Hepatocyte (in vitro differentiated cells): ENCODE data around the gene ANO4. TPM values are rescaled to one million over a fixed set of nuclear protein-coding genes. Genes with fewer than 3 reads are reported as not detected.

Experiments
- DNase-seq: peaks from one replicate; pipeline ENCODE4 v3.0.0-alpha.2; 2016; ENCODE audit warnings: low spot score
- H2AFZ ChIP-seq: fragments of 200-600 bp; sonication (generic); 2 replicates; pipeline ENCODE4 v1.6.0; 2016; ENCODE audit warnings: antibody characterized with exemption, mild to moderate bottlenecking
- H3K27ac ChIP-seq: fragments of 200-600 bp; sonication (generic); 2 replicates; pipeline ENCODE4 v1.5.1; 2016; ENCODE audit warnings: mild to moderate bottlenecking
- H3K27me3 ChIP-seq: fragments of 200-600 bp; sonication (generic); 2 replicates; pipeline ENCODE4 v1.6.1; 2016
- H3K36me3 ChIP-seq: fragments of 200-600 bp; sonication (generic); replicated peaks from 2 replicates; pipeline ENCODE4 v1.5.1; 2016; ENCODE audit warnings: low read depth; ENCODE audit not compliant: insufficient read depth
- H3K4me1 ChIP-seq: fragments of 200-600 bp; sonication (generic); 2 replicates; pipeline ENCODE4 v1.5.1; 2016; ENCODE audit warnings: mild to moderate bottlenecking, moderate library complexity; ENCODE audit not compliant: insufficient read depth
- H3K4me2 ChIP-seq: fragments of 200-600 bp; sonication (generic); 2 replicates; pipeline ENCODE4 v1.6.0; 2016
- H3K4me3 ChIP-seq: fragments of 200-600 bp; sonication (generic); 2 replicates; pipeline ENCODE4 v1.5.1; 2016; ENCODE audit warnings: mild to moderate bottlenecking
- H3K79me2 ChIP-seq: fragments of 200-600 bp; sonication (generic); 2 replicates; pipeline ENCODE4 v1.6.0; 2017; ENCODE audit warnings: mild to moderate bottlenecking
- H3K9me2 ChIP-seq: fragments of 200-600 bp; sonication (generic); replicated peaks from 2 replicates; pipeline ENCODE4 v1.6.0; 2017; ENCODE audit warnings: mild to moderate bottlenecking; ENCODE audit not compliant: insufficient read depth
- H3K9me3 ChIP-seq: fragments of 200-600 bp; sonication (generic); 2 replicates; pipeline ENCODE4 v1.5.1; 2016; ENCODE audit warnings: low read depth, mild to moderate bottlenecking
- H4K20me1 ChIP-seq: fragments of 200-600 bp; sonication (generic); 2 replicates; pipeline ENCODE4 v1.6.0; 2016; ENCODE audit warnings: mild to moderate bottlenecking; ENCODE audit not compliant: insufficient read depth, poor library complexity, severe bottlenecking
- EZH2 ChIP-seq: fragments of 200-600 bp; sonication (generic); IDR thresholded peaks from 2 replicates; pipeline ENCODE4 v1.6.1; 2016; ENCODE audit warnings: antibody characterized with exemption, mild to moderate bottlenecking, borderline replicate concordance
- EZH2phosphoT487 ChIP-seq: fragments of 200-600 bp; sonication (generic); IDR thresholded peaks from one replicate; pipeline ENCODE4 v1.6.1; 2018; ENCODE audit warnings: antibody characterized with exemption, mild to moderate bottlenecking, low read depth, moderate library complexity; ENCODE audit not compliant: unreplicated experiment, severe bottlenecking
- WGBS: methylation state at CpG from one replicate; pipeline ENCODE4 v1.1.6; 2016; ENCODE audit warnings: low lambda C conversion rate; ENCODE audit errors: missing lambda C conversion rate; 5-methylcytosine and 5-hydroxymethylcytosine counted together
- polyA plus RNA-seq: library from polyadenylated mRNA; unstranded; fragments of >200 nt; fragmentation: Nextera tagmentation; extraction: Ambion mirVana; gene quantifications from 2 replicates; pipeline ENCODE4 v1.2.1, GENCODE V29; 2016
- total RNA-seq: library from RNA; depleted of rRNA; stranded (reverse); fragments of >200 nt; gene quantifications from 2 replicates; pipeline ENCODE4 v1.2.3, GENCODE V29; 2014
- TF ChIP-seq, protein P1 (sequence below): fragments of 200-600 bp; sonication (generic); IDR thresholded peaks from 2 replicates; pipeline ENCODE4 v1.5.1; 2016; ENCODE audit warnings: antibody characterized with exemption, mild to moderate bottlenecking; ENCODE audit not compliant: poor library complexity

The ANO4 gene
- total and polyA plus RNA-seq, 2 experiments from 2014 or later = 1.6 to 2.3 TPM

DNA sequence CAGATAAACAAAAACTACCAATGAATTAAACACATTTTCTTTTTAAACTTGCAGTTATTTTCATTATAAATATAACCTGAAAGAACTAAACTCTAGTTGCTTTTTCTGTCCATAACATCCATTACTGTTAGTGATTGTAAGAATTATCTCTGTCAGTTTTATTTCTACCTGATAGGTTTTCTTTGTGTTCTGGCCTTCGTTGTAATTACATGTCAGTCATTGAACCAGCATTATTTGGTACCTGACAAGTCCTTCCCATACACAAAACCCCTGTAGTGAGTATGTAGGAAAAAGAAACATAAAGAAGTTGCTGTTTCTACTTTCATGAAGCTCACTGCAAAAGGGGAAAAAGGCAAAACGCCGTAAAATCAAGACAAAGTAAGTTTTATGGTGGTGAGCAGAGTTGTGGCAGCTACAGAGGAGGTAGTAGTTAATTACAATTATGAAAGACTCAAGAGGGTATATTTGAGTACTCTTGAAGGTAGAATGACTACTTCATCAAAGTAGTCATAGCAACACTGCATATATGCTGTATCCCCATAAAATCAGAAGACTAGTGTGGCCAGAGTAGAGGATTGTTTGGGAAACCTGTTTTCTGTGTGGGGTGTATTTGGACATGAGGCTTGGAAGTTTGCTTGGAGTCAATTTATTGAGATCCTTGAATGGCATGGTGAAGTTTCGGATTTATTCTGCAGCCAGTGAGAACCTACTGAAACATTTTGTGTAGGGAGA, 312.6 kb downstream of the ANO4 start:
- WGBS = 94% methylated on average over 4 of the region's 4 CpGs
- Histone ChIP-seq H3K27ac (no peak overlapping the region), H3K9me2 (no peaks in the 10 kb centered on the region), H2AFZ (no peak overlapping the region), H3K4me2 (no peak overlapping the region), H3K36me3 (no peaks in the 10 kb centered on the region), H3K4me3 (no peak overlapping the region), H3K79me2 (no peaks in the 10 kb centered on the region), H3K9me3 (no peaks in the 10 kb centered on the region), H4K20me1 (no peaks in the 10 kb centered on the region), H3K27me3 (no peaks in the 10 kb centered on the region), H3K4me1 (no peaks in the 10 kb centered on the region)
- no peak for DNase-seq
- TF ChIP-seq EZH2 = no peak
- TF ChIP-seq, protein P1, sequence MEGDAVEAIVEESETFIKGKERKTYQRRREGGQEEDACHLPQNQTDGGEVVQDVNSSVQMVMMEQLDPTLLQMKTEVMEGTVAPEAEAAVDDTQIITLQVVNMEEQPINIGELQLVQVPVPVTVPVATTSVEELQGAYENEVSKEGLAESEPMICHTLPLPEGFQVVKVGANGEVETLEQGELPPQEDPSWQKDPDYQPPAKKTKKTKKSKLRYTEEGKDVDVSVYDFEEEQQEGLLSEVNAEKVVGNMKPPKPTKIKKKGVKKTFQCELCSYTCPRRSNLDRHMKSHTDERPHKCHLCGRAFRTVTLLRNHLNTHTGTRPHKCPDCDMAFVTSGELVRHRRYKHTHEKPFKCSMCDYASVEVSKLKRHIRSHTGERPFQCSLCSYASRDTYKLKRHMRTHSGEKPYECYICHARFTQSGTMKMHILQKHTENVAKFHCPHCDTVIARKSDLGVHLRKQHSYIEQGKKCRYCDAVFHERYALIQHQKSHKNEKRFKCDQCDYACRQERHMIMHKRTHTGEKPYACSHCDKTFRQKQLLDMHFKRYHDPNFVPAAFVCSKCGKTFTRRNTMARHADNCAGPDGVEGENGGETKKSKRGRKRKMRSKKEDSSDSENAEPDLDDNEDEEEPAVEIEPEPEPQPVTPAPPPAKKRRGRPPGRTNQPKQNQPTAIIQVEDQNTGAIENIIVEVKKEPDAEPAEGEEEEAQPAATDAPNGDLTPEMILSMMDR = no peak
- no peak for TF ChIP-seq EZH2phosphoT487

GRCh38 chr12:101108130-101108529, 313.6 kb downstream of the ANO4 start:
- no peaks in the 10 kb centered on the region for H3K4me1 ChIP-seq
- no peak for DNase-seq
- H3K36me3 ChIP-seq = no peaks in the 10 kb centered on the region
- no peaks in the 10 kb centered on the region for H3K9me2 ChIP-seq
- TF ChIP-seq EZH2phosphoT487 (no peak), EZH2 (no peak)
- TF ChIP-seq, protein P1 = no peak
- no peaks in the 10 kb centered on the region for H3K79me2 ChIP-seq
- no peak overlapping the region for H3K4me2 ChIP-seq
- 83% methylated on average over 5 of the region's 5 CpGs for WGBS
- no peaks in the 10 kb centered on the region for H3K9me3 ChIP-seq
- H3K27me3 ChIP-seq = no peaks in the 10 kb centered on the region
- H2AFZ ChIP-seq = no peak overlapping the region
- H3K4me3 ChIP-seq = no peak overlapping the region
- no peaks in the 10 kb centered on the region for H4K20me1 ChIP-seq
- H3K27ac ChIP-seq = no peak overlapping the region

GRCh38 chr12:101110866-101111265, 316.3 kb downstream of the ANO4 start:
- Histone ChIP-seq H2AFZ (no peak overlapping the region), H3K36me3 (no peaks in the 10 kb centered on the region), H3K4me2 (no peak overlapping the region), H3K27ac (no peak overlapping the region), H3K4me3 (no peak overlapping the region), H4K20me1 (no peaks in the 10 kb centered on the region), H3K79me2 (no peaks in the 10 kb centered on the region), H3K9me3 (no peaks in the 10 kb centered on the region), H3K9me2 (no peaks in the 10 kb centered on the region), H3K4me1 (no peaks in the 10 kb centered on the region), H3K27me3 (no peaks in the 10 kb centered on the region)
- WGBS = 65% methylated on average over 3 of the region's 3 CpGs
- TF ChIP-seq, protein P1 = no peak
- TF ChIP-seq EZH2 (no peak), EZH2phosphoT487 (no peak)
- no peak for DNase-seq
